B cell (primary cell): ENCODE results near the gene TEP1. TPM values are rescaled to one million over a fixed set of nuclear protein-coding genes. Genes with fewer than 3 reads are reported as not detected.

Experiments used
- ATAC-seq: fragments of 200-7000 bp; cut with Tn5 transposase; one replicate; pipeline ENCODE4 v1.10.0; 2021; ENCODE audit warnings: low read depth, mild to moderate bottlenecking, moderate number of reproducible peaks, moderate library complexity
- CTCF ChIA-PET: fragments of 350-600 bp; sonication (Branson Sonifier 250); formaldehyde crosslinking; loops from one replicate; lab custom pipeline; 2021; ENCODE audit warnings: antibody characterized with exemption, inconsistent platforms; lab: Charles Lee
- POLR2A ChIA-PET: fragments of 350-600 bp; sonication (Branson Sonifier 250); formaldehyde crosslinking; loops from one replicate; lab custom pipeline; 2021; ENCODE audit warnings: antibody characterized with exemption; lab: Charles Lee
- DNase-seq: peaks from one replicate; pipeline ENCODE4 v3.0.0; 2013
- H2AFZ ChIP-seq: 2 replicates; pipeline ENCODE4 v1.6.1; 2012; ENCODE audit warnings: mild to moderate bottlenecking, low read depth, low read length; ENCODE audit not compliant: insufficient read depth, poor library complexity, severe bottlenecking
- H3K27ac ChIP-seq, 2 donors: 1 replicate in 1 of 2; 2 replicates in 1 of 2; pipeline ENCODE4 v1.5.1; 2012 to 2013; ENCODE audit warnings: low read length in 2 of 2, mild to moderate bottlenecking in 2 of 2, moderate library complexity in 1 of 2
- H3K27me3 ChIP-seq, 4 experiments: fragments of 200-600 bp in 1 of 4; sonication (generic) in 1 of 4; replicated peaks in 1 of 4; 1 replicate in 2 of 4; 2 replicates in 2 of 4; pipeline versions ENCODE4 v1.6.1 to v1.7.0; 2013 to 2016; ENCODE audit warnings: low read length in 3 of 4, mild to moderate bottlenecking in 2 of 4, mixed read lengths in 1 of 4, moderate library complexity in 1 of 4; ENCODE audit not compliant: insufficient read depth in 4 of 4, control insufficient read depth in 3 of 4; ENCODE audit errors: control extremely low read depth in 1 of 4
- H3K36me3 ChIP-seq, 2 experiments: replicated peaks in 1 of 2; 1 replicate in 1 of 2; 2 replicates in 1 of 2; pipeline versions ENCODE4 v1.6.1 to v1.7.1; 2013; ENCODE audit warnings: low read length in 1 of 2; ENCODE audit not compliant: insufficient read depth in 2 of 2, control insufficient read depth in 1 of 2; ENCODE audit errors: control extremely low read depth in 1 of 2, extremely low read depth in 1 of 2
- H3K4me1 ChIP-seq, 2 donors: fragments of 200-600 bp in 1 of 2; sonication (generic) in 1 of 2; 1 replicate in 1 of 2; 2 replicates in 1 of 2; pipeline versions ENCODE4 v1.5.1 to v1.6.1; 2013 to 2017; ENCODE audit warnings: low read length in 2 of 2; ENCODE audit not compliant: control insufficient read depth in 2 of 2, insufficient read depth in 2 of 2
- H3K4me2 ChIP-seq: replicated peaks from 2 replicates; pipeline ENCODE3; 2012; ENCODE audit warnings: mild to moderate bottlenecking, low read depth, low read length; ENCODE audit not compliant: poor library complexity, severe bottlenecking
- H3K4me3 ChIP-seq, 5 experiments: fragments of 200-600 bp in 1 of 5; sonication (generic) in 1 of 5; 1 replicate in 3 of 5; 2 replicates in 2 of 5; pipeline versions ENCODE4 v1.5.1 to v1.7.0; 2011 to 2016; ENCODE audit warnings: low read length in 4 of 5, mild to moderate bottlenecking in 4 of 5, low read depth in 2 of 5, control low read depth in 1 of 5, moderate library complexity in 1 of 5; ENCODE audit not compliant: insufficient read depth in 1 of 5; ENCODE audit errors: control extremely low read depth in 1 of 5, extremely low read depth in 1 of 5
- H3K79me2 ChIP-seq: fragments of 200-600 bp; sonication (generic); one replicate; pipeline ENCODE4 v1.6.0; 2016; ENCODE audit warnings: low read length; ENCODE audit not compliant: control insufficient read depth, insufficient read depth
- H3K9ac ChIP-seq: fragments of 200-600 bp; sonication (generic); 2 replicates; pipeline ENCODE4 v1.6.1; 2017; ENCODE audit warnings: mild to moderate bottlenecking, low read length, moderate library complexity
- H3K9me3 ChIP-seq, 3 donors: one replicate each; pipeline versions ENCODE4 v1.6.1 to v1.7.1; 2013; ENCODE audit warnings: low read length in 2 of 3; ENCODE audit not compliant: control insufficient read depth in 2 of 3, insufficient read depth in 1 of 3; ENCODE audit errors: control extremely low read depth in 1 of 3
- H4K20me1 ChIP-seq: 2 replicates; pipeline ENCODE4 v1.6.0; 2012; ENCODE audit warnings: mild to moderate bottlenecking, low read length; ENCODE audit not compliant: insufficient read depth, control insufficient read depth, poor library complexity, severe bottlenecking
- H3K27ac Mint-ChIP-seq: one replicate; pipeline ENCODE4 v1.8.0; 2021; ENCODE audit warnings: mixed read lengths
- H3K27me3 Mint-ChIP-seq: one replicate; pipeline ENCODE4 v1.8.0; 2021; ENCODE audit warnings: mixed read lengths
- H3K4me1 Mint-ChIP-seq: one replicate; pipeline ENCODE4 v1.8.0; 2021; ENCODE audit warnings: mixed read lengths
- H3K4me3 Mint-ChIP-seq: one replicate; pipeline ENCODE4 v1.8.0; 2021; ENCODE audit warnings: mixed read lengths
- H3K9me3 Mint-ChIP-seq: one replicate; pipeline ENCODE4 v1.8.0; 2022; ENCODE audit warnings: mixed read lengths; ENCODE audit not compliant: insufficient read depth
- EZH2 ChIP-seq: IDR thresholded peaks from 2 replicates; pipeline ENCODE4 v1.6.1; 2012; ENCODE audit warnings: borderline replicate concordance, low read depth, mild to moderate bottlenecking, moderate library complexity, low read length; ENCODE audit not compliant: insufficient read depth, poor library complexity, severe bottlenecking
- WGBS: methylation state at CpG from one replicate; pipeline ENCODE4 v1.1.5; 2013; ENCODE audit warnings: missing lambda C conversion rate; ENCODE audit not compliant: insufficient coverage; 5-methylcytosine and 5-hydroxymethylcytosine counted together
- intact Hi-C: fragments of 100-400 bp; cut with micrococcal nuclease; formaldehyde crosslinking; loops from one replicate; pipeline ENCODE4 v1.10.0; 2022
- polyA plus RNA-seq: library from polyadenylated mRNA; depleted of rRNA; stranded (reverse); fragments of >200 nt; gene quantifications from 2 replicates; pipeline ENCODE4 v1.2.3, GENCODE V29; 2012
- total RNA-seq, 2 donors: library from RNA; stranded (reverse); fragments of 120-200 nt in 1 of 2; gene quantifications; 1 replicate in 1 of 2; 2 replicates in 1 of 2; pipeline versions ENCODE4 v1.2.3 to v1.2.4, GENCODE V29; 2013 to 2022
- TF ChIP-seq, protein P1 (sequence below): fragments of 200-600 bp; IDR thresholded peaks from one replicate; pipeline ENCODE4 v1.8.0; 2022; ENCODE audit warnings: antibody characterized with exemption, mild to moderate bottlenecking

Gene TEP1
- total and polyA plus RNA-seq, 2 donors (not counting 1 experiment from before 2014, with no cell fraction given) = 69.9 to 123 TPM

DNA sequence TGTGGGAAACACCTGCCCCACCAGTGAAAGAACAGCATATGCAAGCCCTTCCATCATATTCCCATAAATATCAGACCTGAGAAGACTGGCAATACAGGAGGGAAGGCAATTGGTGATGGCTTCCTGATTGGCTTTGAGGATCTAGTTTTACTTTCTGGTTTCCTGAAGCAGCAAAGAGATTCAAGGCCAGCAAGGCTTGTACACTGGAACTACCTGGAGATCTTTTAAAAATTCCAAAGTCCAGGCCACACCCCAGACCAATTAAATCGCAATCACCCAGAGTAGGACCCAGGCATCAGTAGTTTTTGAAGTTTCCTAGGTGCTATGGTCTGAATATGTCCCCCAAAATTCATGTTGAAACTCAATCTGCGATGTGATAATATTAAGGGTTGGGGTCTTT, 2.9 kb upstream of the TEP1 start:
- no CpG with 5 or more reads among the region's 2 CpGs for WGBS
- Histone ChIP-seq H2AFZ (peak overlapping the region; percentile 89), H4K20me1 (peaks cover 5% of the 10 kb centered on the region), H3K9me3 (no peaks in the 10 kb centered on the region), H3K27me3 (no peaks in the 10 kb centered on the region), H3K36me3 (no peaks in the 10 kb centered on the region), H3K4me3 (peak overlapping the region in 1 of 5 experiments; percentile 19), H3K4me1 (peaks cover 33 to 36% of the 10 kb centered on the region in 2 donors), H3K4me2 (peak overlapping the region; percentile 52), H3K79me2 (peaks cover 44% of the 10 kb centered on the region), H3K9ac (peak overlapping the region; percentile 24), H3K27ac (peak overlapping the region; percentile 53 to 65)
- intact Hi-C loops = no loop called here
- CTCF ChIA-PET = interaction anchor here (0.6 to 4.9 kb wide), 37 partner anchors 8 to 276 kb away, joined by 3 to 83 read pairs (median 6); partner anchors contain the start of genes APEX1, KLHL33, OSGEP and PARP2
- Mint-ChIP-seq H3K4me1 (peaks cover 38% of the 10 kb centered on the region), H3K27me3 (no peaks in the 10 kb centered on the region), H3K9me3 (no peaks in the 10 kb centered on the region), H3K27ac (peak overlapping the region; percentile 82), H3K4me3 (peak overlapping the region; percentile 6)
- POLR2A ChIA-PET = interaction anchor here (0.6 to 1.8 kb wide), 4 partner anchors 21 to 45 kb away, joined by 3 to 8 read pairs (median 4); partner anchors contain the start of genes APEX1, OSGEP and PIP4P1
- DNase-seq (no peak), ATAC-seq (no peak)
- TF ChIP-seq EZH2 = no peak
- TF ChIP-seq, protein P1, sequence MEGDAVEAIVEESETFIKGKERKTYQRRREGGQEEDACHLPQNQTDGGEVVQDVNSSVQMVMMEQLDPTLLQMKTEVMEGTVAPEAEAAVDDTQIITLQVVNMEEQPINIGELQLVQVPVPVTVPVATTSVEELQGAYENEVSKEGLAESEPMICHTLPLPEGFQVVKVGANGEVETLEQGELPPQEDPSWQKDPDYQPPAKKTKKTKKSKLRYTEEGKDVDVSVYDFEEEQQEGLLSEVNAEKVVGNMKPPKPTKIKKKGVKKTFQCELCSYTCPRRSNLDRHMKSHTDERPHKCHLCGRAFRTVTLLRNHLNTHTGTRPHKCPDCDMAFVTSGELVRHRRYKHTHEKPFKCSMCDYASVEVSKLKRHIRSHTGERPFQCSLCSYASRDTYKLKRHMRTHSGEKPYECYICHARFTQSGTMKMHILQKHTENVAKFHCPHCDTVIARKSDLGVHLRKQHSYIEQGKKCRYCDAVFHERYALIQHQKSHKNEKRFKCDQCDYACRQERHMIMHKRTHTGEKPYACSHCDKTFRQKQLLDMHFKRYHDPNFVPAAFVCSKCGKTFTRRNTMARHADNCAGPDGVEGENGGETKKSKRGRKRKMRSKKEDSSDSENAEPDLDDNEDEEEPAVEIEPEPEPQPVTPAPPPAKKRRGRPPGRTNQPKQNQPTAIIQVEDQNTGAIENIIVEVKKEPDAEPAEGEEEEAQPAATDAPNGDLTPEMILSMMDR = no peak

- Histone ChIP-seq H4K20me1 (peaks cover 9% of the 10 kb centered on the region), H3K4me3 (peak overlapping the region in 1 of 5 experiments; percentile 19), H2AFZ (peak overlapping the region; percentile 89), H3K79me2 (peaks cover 48% of the 10 kb centered on the region), H3K36me3 (no peaks in the 10 kb centered on the region), H3K9me3 (no peaks in the 10 kb centered on the region), H3K4me2 (peak overlapping the region; percentile 52), H3K27me3 (no peaks in the 10 kb centered on the region), H3K27ac (peak overlapping the region; percentile 53 to 65), H3K9ac (peak overlapping the region; percentile 24), H3K4me1 (peaks cover 36 to 40% of the 10 kb centered on the region in 2 donors)
- TF ChIP-seq, protein P1 = peak; percentile 77
- TF ChIP-seq EZH2 = no peak
- no peaks in the 10 kb centered on the region for H3K9me3 Mint-ChIP-seq
- no peaks in the 10 kb centered on the region for H3K27me3 Mint-ChIP-seq
- intact Hi-C loops = loop anchor here (1.0 kb wide), 1 partner anchor 116 kb away; no protein-coding TSS in a partner anchor
- DNase-seq = peak; percentile 79
- no CpG with 5 or more reads among the region's 3 CpGs for WGBS
- H3K27ac Mint-ChIP-seq = peak overlapping the region; percentile 82
- H3K4me3 Mint-ChIP-seq = peak overlapping the region; percentile 6
- peaks cover 42% of the 10 kb centered on the region for H3K4me1 Mint-ChIP-seq
- peak; percentile 37 for ATAC-seq
- ChIA-PET POLR2A (interaction anchor here (0.6 to 1.8 kb wide), 4 partner anchors 21 to 45 kb away, joined by 3 to 8 read pairs (median 4); partner anchors contain the start of genes APEX1, OSGEP and PIP4P1), CTCF (interaction anchor here (0.6 to 4.9 kb wide), 43 partner anchors 8 to 439 kb away, joined by 3 to 83 read pairs (median 5); partner anchors contain the start of genes APEX1, KLHL33, OSGEP and PARP2)
These were observed 2.5 kb upstream of the TEP1 start for GRCh38 chr14:20415782-20416206.
